Neural crest cell (in vitro differentiated cells): ENCODE results near the gene METTL23. TPM values are rescaled to one million over a fixed set of nuclear protein-coding genes. Genes with fewer than 3 reads are reported as not detected.
"Not testable (repeated sequence)": the region's sequence is repeated elsewhere in the genome, so short reads cannot be mapped to it uniquely, and the experiment has no call there.

ENCODE experiments used
- DNase-seq: peaks from one replicate; pipeline ENCODE4 v3.0.0; 2021; ENCODE audit warnings: low read depth, mixed read lengths, low spot score
- H3K27ac Mint-ChIP-seq: one replicate; pipeline ENCODE4 v1.8.0; 2021; ENCODE audit warnings: mild to moderate bottlenecking, mixed read lengths; ENCODE audit not compliant: unreplicated experiment
- H3K27me3 Mint-ChIP-seq: 2 replicates; pipeline ENCODE4 v1.8.0; 2021; ENCODE audit warnings: low read depth, mild to moderate bottlenecking, mixed read lengths
- H3K36me3 Mint-ChIP-seq: 2 replicates; pipeline ENCODE4 v1.8.0; 2021; ENCODE audit warnings: low read depth, mild to moderate bottlenecking, mixed read lengths
- H3K4me1 Mint-ChIP-seq: 2 replicates; pipeline ENCODE4 v1.8.0; 2021; ENCODE audit warnings: mixed read lengths
- H3K4me3 Mint-ChIP-seq: one replicate; pipeline ENCODE4 v1.8.0; 2021; ENCODE audit warnings: mild to moderate bottlenecking, mixed read lengths
- H3K9me3 Mint-ChIP-seq: 2 replicates; pipeline ENCODE4 v1.8.0; 2021; ENCODE audit warnings: mixed read lengths
- total RNA-seq: library from RNA; stranded (reverse); gene quantifications from 2 replicates; pipeline ENCODE4 v1.2.1, GENCODE V29; 2021
- TF ChIP-seq, protein P1 (sequence below): fragments of 200-600 bp; sonication (generic); conservative IDR thresholded peaks from 2 replicates; pipeline ENCODE4 v1.5.0; 2021; ENCODE audit warnings: antibody characterized with exemption, mild to moderate bottlenecking

METTL23 gene
- total RNA-seq, 1 donor from 2014 or later, result 28.7 TPM

DNA sequence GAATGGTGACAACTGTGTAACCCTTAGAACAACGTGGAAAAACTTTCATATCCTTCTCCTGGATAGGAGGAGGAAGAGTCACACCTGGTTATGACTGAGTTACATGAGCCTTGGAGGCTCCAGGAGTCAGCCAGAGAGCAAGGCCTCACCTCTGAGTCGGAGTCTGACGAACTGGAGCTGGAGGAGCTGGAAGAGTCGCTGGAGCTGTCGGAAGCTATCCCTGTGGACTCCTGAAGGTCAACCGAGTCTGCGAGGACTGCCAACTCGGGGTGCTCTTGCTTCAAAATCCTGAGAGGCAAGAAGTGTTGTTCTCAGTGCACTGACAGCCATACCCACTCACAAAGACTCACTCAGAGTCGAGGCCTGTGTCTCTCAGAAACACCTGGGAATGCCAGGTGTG lies 6.4 kb upstream of the METTL23 start:
- no peak overlapping the region for H3K27ac Mint-ChIP-seq
- H3K4me3 Mint-ChIP-seq, result no peak overlapping the region
- H3K4me1 Mint-ChIP-seq, result peaks cover 11% of the 10 kb centered on the region
- no peaks in the 10 kb centered on the region for H3K9me3 Mint-ChIP-seq
- peaks cover 15% of the 10 kb centered on the region for H3K36me3 Mint-ChIP-seq
- no peaks in the 10 kb centered on the region for H3K27me3 Mint-ChIP-seq
- no peak for DNase-seq
- TF ChIP-seq, protein P1, sequence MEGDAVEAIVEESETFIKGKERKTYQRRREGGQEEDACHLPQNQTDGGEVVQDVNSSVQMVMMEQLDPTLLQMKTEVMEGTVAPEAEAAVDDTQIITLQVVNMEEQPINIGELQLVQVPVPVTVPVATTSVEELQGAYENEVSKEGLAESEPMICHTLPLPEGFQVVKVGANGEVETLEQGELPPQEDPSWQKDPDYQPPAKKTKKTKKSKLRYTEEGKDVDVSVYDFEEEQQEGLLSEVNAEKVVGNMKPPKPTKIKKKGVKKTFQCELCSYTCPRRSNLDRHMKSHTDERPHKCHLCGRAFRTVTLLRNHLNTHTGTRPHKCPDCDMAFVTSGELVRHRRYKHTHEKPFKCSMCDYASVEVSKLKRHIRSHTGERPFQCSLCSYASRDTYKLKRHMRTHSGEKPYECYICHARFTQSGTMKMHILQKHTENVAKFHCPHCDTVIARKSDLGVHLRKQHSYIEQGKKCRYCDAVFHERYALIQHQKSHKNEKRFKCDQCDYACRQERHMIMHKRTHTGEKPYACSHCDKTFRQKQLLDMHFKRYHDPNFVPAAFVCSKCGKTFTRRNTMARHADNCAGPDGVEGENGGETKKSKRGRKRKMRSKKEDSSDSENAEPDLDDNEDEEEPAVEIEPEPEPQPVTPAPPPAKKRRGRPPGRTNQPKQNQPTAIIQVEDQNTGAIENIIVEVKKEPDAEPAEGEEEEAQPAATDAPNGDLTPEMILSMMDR, result no peak

DNA sequence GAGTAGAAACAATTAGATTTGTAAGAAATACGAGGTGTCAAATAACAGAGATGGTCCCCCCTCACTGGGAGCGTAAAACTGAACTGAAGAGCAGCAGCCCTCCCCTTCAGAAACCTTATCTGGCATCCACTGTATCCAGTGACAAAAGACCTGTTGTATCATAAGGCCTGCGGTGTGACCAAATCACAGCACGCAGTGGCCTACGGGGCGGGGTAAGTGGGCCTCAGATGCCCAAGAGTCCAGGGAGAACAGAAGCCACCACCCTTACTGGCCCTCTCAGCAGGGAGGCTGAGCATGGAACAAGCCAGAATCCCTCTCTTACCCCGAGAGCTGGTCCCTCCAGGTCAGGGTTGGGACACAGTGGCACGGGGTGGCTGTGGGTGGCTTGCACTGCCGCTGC lies 5.7 kb upstream of the METTL23 start:
- Mint-ChIP-seq H3K9me3 (no peaks in the 10 kb centered on the region), H3K27me3 (no peaks in the 10 kb centered on the region), H3K4me3 (peak overlapping the region; percentile 10), H3K27ac (no peak overlapping the region), H3K4me1 (peaks cover 17% of the 10 kb centered on the region), H3K36me3 (peaks cover 15% of the 10 kb centered on the region)
- TF ChIP-seq, protein P1, result no peak
- DNase-seq, result no peak

DNA sequence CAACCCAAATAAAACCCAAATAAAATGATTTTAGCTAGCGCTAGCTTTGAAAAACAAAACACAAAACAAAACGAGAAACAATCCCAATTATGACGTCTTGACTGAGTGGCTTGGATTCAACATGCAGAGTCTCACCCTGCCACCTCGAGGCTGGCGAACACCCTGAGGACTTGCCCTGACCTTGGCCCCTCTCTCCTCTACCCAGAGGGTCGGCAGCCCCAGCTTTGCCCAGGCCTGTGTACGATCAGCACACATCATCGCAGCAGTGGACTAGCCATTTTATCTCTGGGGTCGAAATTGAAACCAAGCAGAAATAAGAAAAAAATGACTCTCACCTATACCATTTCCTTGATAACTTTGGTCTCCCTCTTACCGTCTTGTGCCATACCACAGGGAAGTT lies 5.2 kb upstream of the METTL23 start:
- peak overlapping the region; percentile 82 for H3K27ac Mint-ChIP-seq
- DNase-seq, result no peak
- H3K27me3 Mint-ChIP-seq, result no peaks in the 10 kb centered on the region
- peaks cover 20% of the 10 kb centered on the region for H3K4me1 Mint-ChIP-seq
- peak overlapping the region; percentile 18 for H3K4me3 Mint-ChIP-seq
- H3K9me3 Mint-ChIP-seq, result no peaks in the 10 kb centered on the region
- TF ChIP-seq, protein P1, result no peak
- H3K36me3 Mint-ChIP-seq, result peaks cover 18% of the 10 kb centered on the region

DNA sequence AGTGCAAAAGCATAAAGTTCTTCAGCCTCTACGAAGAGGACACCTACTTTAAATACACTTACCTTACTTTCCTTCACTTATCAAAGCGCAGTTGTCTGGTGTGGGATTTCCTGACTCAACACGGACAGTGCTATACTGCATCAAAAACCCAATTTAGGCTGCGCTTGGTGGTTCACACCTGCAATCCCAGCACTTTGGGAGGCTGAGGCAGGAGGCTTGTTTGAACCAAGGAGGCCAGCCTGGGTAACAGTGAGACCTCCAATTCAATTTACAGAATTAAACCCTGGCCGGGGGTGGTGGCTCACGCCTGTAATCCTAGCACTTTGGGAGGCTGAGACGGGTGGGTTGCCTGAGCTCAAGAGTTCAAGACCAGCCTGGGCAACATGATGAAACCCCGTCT lies 4.4 kb upstream of the METTL23 start:
- Mint-ChIP-seq H3K9me3 (no peaks in the 10 kb centered on the region), H3K27ac (no peak overlapping the region), H3K4me3 (peak overlapping the region; percentile 18), H3K36me3 (peaks cover 18% of the 10 kb centered on the region), H3K27me3 (no peaks in the 10 kb centered on the region), H3K4me1 (peaks cover 22% of the 10 kb centered on the region)
- no peak for DNase-seq
- TF ChIP-seq, protein P1, result no peak

DNA sequence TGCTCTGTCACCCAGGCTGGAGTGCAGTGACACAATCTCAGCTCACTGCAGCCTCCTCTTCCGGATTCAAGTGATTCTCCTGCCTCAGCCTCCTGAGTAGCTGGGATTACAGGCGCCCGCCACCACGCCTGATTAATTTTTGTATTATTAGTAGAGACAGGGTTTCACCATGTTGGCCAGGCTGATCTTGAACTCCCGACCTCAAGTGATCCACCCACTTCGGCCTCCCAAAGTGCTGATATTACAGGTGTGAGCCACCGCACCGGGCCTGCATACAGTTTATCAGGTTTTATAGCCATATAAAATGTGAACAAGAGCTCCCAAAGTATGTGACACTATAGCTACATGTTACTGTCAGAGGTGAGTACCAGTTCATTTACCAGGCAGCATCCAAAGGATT lies 3.7 kb upstream of the METTL23 start:
- H3K27me3 Mint-ChIP-seq, H3K27ac Mint-ChIP-seq, H3K9me3 Mint-ChIP-seq, DNase-seq: not testable (repeated sequence)
- H3K36me3 Mint-ChIP-seq, result peaks cover 18% of the 10 kb centered on the region
- H3K4me1 Mint-ChIP-seq, result peaks cover 29% of the 10 kb centered on the region
- peak overlapping the region; percentile 79 for H3K4me3 Mint-ChIP-seq

DNA sequence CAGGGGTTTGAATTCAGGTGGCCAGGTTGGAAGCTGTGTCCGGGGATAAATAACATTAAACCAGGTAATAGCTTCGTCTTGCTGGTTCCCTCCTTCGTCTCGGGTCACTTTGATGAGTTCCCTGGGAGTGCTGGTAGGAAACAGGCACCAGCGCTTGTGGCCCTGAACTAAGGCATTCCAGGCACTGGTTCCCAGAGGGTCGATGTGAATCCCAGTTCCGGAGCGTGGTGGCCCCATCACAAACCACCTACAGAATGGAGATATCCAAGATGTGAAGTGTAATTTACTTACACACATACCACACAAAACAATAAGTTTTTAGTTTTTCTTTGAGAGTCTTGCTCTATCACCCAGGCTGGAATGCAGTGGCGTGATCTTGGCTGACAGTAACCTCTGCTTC lies 2.8 kb upstream of the METTL23 start:
- no peaks in the 10 kb centered on the region for H3K9me3 Mint-ChIP-seq
- H3K4me1 Mint-ChIP-seq, result peaks cover 30% of the 10 kb centered on the region
- DNase-seq, result no peak
- H3K4me3 Mint-ChIP-seq, result peak overlapping the region; percentile 49
- no peak overlapping the region for H3K27ac Mint-ChIP-seq
- TF ChIP-seq, protein P1, result no peak
- H3K27me3 Mint-ChIP-seq, result no peaks in the 10 kb centered on the region
- H3K36me3 Mint-ChIP-seq, result peaks cover 16% of the 10 kb centered on the region
